HG03097 (cell line): ENCODE results near the gene TMEM72.

Experiments
- ATAC-seq: cut with Tn5 transposase; IDR thresholded peaks from one replicate; pipeline ENCODE4 v1.9.1; 2021; ENCODE audit not compliant: unreplicated experiment, low FRiP score

Gene TMEM72

DNA sequence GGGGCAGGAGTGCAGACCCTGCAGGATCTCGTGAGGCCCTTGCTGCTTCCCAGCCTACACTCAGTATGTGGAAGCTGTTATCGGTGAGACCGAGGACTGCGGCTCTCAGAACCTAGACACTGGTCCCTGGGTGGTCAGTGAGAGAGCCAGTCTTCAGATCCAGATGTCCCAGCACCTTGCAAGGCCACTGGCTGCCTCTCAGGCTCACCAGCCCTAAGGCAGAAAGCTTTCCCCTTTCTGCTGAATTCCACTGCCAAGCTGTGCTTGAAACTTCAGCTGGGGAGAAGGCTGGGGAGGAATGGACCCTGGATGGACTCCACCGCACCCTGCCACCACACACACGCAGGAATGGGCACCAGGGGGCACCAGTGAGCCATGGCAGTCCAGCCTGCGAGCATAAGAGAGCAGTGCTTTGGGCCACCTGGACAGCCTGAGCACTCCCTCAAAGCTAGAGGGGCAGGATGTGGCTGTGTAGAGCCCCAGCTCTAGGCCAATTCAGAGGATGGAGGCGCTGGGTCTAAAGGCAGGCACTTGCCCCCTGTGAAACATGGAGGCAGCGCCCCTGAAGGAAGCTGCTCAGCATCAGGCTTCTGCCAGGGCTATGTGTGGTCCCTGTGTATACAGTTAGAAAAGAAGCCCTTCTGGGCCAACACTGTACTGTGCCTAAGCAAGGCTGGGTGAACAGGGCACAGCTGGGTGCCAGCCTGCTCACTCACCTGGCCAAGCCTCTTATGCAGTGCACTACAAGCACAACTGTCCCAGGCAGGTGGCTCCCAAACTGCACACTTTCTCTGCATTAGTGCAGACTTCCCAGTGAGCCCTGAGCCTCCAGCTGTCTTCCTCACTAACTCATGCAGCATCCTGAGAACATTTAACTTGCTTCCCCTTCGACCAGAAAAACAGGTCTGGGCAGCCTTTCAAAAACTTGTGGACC is 21.6 kb downstream of the TMEM72 start:
- peak; percentile 98 for ATAC-seq

GRCh38 chr10:44933451-44934321 is 22.5 kb downstream of the TMEM72 start:
- no peak for ATAC-seq

DNA sequence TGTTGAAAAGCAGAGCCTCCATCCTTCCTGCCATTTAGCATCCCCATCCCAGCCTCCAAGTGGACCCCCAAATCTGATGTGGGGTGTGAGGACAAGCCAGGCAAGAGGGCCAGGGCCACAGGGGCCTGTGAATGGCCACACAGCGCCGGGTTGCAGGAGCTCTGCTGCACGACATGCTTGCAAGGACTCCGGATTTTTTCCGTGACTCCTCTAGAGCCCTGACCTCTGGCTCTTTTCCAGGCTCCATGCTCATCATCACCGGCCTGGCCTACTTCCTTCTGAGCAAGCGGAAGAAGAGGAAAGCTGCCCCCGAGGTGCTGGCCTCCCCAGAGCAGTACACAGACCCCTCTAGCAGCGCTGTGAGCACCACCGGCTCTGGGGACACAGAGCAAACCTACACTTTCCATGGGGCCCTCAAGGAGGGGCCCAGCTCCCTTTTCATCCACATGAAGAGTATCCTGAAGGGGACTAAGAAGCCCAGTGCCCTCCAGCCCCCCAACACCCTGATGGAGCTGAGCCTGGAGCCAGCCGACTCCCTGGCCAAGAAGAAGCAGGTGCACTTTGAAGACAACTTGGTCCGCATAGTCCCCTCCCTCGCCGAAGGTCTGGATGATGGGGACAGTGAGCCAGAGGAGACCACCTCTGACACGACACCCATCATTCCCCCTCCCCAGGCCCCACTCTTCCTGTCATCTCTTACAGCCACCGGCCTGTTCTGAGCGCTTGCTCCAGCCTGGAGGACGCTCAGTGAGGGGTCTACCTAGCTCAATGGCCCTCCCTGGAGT is 23.5 kb downstream of the TMEM72 start:
- ATAC-seq = no peak

- ATAC-seq = no peak
Measured at GRCh38 chr10:44935201-44935965, 24.2 kb downstream of the TMEM72 start.

GRCh38 chr10:44935966-44936295 is 24.8 kb downstream of the TMEM72 start:
- no peak for ATAC-seq

DNA sequence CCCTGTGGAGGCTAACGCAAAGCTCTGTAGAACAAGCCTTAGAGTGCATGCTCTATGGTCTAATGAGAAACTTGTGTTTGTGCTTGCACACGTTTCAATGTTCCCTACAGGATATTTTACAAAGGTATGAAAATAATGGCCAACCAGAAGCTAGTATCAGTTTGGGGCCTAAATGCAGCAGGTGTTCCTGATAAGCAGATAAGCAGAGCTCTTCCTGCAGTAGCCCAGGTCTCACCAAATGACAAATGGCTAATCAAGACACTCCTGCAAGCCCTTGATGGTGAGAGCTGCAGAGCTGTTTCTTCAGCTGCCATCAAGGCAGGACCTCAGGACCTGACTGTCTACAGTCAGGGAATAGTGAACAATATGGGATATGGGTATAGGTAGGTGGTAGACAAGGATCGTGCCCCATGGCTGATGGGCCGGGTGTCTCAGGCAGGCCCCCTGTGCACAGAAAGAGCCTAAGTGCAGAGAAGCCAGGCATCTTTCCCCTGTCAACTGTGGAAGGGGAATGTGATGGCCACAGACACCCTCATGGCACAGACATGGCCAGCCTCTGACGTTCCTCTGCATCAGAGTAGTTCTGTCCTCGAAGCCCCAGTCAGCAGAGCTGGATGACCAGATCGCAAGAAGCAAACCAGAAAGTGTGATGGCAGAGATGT is 25.3 kb downstream of the TMEM72 start:
- no peak for ATAC-seq

DNA sequence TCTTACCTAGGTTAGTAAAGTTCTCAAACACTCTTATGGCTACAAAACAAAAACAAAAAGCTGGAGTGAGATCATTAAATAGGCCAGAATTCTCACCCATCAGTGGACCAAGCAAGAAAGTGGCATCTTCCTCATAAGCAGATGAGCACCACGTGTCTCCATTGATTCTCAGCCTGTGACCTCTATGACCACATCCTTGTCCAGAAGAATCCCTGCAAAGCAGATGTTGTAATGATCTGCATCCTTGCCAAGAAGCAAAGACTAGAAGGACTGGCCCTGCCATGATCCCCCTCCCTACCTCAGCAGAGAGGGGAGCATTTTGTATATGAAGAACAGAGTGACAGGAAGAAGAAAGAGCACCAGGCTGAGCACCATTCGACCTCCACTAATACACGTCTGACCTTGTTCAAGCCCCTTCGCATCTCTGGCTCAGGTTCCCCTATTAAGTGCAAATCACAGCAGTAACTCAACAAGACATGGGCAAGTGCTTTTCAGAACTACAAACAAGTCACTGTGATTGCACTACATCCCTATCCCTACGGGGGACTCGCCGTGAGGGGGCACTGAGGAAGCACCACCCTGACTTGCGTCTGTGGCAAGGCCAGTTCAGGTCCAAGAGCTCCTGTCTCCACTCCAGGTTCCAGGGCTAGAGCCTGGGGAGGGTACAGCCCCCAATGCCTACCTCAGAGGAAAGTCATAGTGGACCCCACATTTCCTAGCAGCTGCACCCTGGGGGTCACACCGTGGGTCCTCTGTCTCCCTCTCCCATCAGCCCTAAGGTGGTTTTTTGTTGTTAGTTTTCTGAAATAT is 26.3 kb downstream of the TMEM72 start:
- no peak for ATAC-seq

- ATAC-seq = no peak
Measured at GRCh38 chr10:44938956-44939355, 27.8 kb downstream of the TMEM72 start.

DNA sequence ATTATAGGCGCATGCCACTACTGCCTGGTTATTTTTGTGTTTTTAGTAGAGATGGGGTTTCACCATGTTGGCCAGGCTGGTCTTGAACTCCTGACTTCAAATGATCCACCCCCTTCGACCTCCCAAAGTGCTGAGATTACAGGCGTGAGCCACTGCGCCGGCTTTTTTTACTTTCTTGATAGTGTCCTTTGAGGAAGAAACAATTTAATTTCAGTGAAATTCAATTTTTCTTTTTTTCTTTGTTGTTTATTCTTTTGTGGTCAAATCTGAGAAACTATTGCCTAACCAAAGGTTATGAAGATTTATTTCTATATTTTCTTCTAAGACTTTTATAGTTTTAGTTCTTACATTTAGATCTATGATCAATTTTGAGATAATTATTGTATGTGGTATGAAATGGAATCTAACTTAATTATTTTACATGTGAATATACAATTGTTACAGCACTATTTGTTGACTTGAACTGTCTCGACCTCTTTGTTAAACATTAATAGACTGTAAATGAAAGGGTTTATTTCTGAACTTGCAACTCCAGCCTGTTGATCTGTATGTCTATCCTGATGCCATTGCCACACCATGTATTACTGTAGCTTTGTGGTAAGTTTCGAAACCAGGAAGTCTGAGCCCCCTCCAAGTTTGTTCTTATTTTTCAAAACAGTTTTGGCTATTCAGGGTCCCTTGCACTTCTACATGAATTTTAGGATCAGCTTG is 28.7 kb downstream of the TMEM72 start:
- ATAC-seq = no peak

GRCh38 chr10:44944354-44944753 is 33.2 kb downstream of the TMEM72 start:
- ATAC-seq = no peak

DNA sequence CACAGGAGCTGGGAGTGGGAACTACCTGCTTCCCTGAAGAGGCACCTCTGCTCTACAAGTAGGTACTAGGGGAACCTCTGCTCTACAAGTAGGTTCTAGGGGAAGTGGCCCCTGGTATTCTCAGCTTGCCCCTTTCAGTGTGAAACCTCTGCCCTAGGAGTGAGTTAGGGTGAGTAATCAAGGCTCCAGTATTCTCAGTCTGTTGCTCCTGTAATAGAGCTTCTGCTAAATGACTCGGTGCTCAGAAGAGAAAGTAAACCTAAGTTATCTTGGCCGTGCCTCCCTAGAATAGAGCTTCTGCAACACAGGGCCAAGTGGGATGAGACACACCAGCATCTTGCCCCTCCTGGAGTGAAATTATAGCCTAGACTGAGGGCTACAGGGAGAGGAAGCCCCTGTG is 35.1 kb downstream of the TMEM72 start:
- peak; percentile 53 for ATAC-seq

- no peak for ATAC-seq
Measured at GRCh38 chr10:44947371-44948152, 36.4 kb downstream of the TMEM72 start.

- ATAC-seq = no peak
Measured at GRCh38 chr10:44948642-44949041, 37.5 kb downstream of the TMEM72 start.

DNA sequence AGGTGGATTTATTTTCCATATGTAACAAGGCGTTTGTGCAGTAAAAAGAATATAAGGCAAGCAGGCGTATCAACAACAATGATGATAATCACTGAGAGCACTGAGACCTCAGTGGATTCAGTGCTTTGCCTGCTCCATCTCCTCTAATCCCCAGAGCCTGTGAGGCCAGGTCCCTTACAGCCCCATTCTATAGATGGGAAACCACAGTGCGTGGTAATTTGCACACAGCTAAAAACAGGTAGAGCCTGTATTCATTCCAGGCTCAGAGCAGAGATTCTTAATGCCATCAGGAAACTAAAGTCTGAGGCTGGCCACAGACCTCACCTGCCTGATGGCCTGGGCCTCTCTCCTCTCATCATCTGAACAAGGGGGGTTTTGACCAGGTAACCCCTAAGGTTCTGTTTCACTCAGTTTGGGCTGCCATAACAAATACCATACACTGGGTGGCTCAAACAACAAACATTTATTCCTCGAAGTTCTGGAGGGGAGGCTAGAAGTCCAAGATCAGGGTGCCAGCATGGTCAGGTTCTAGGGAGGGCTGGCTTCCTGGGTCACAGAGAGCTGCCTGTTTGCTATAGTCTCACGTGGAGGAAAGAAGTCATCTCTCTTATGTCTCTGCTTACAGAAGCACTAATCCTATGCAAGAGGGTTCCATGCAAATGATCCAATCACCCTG is 38.1 kb downstream of the TMEM72 start:
- no peak for ATAC-seq

GRCh38 chr10:44949915-44950314 is 38.8 kb downstream of the TMEM72 start:
- no peak for ATAC-seq

- ATAC-seq = no peak
Measured at GRCh38 chr10:44950326-44951225, 39.4 kb downstream of the TMEM72 start.
